H1 (cell line): ENCODE measurements around the gene PIMREG. TPM values are rescaled to one million over a fixed set of nuclear protein-coding genes. Genes with fewer than 3 reads are reported as not detected.

Experiments used
- ASH2L ChIP-seq: fragments of 200-600, 300-600 bp; sonication (generic); IDR thresholded peaks from one replicate; pipeline ENCODE4 v1.7.1; 2017; ENCODE audit warnings: low read length
- ATF3 ChIP-seq: IDR thresholded peaks from 2 replicates; pipeline ENCODE4 v1.6.1; 2011; ENCODE audit warnings: low read depth, mild to moderate bottlenecking, low read length; ENCODE audit not compliant: insufficient read depth
- CTCF ChIP-seq, 3 experiments: IDR thresholded peaks; 1 replicate in 2 of 3; 2 replicates in 1 of 3; pipeline versions ENCODE4 v1.5.1 to v1.6.1; 2011; ENCODE audit warnings: low read length in 3 of 3, mild to moderate bottlenecking in 3 of 3, inconsistent platforms in 2 of 3, low read depth in 1 of 3, moderate library complexity in 1 of 3; ENCODE audit not compliant: insufficient read depth in 1 of 3; ENCODE audit errors: control extremely low read depth in 1 of 3
- FOSL1 ChIP-seq: IDR thresholded peaks from 2 replicates; pipeline ENCODE4 v1.6.1; 2011; ENCODE audit warnings: mild to moderate bottlenecking, low read depth, low read length, moderate library complexity; ENCODE audit not compliant: insufficient read depth
- JUN ChIP-seq: IDR thresholded peaks from 2 replicates; pipeline ENCODE4 v1.6.1; 2011; ENCODE audit warnings: low read depth, mild to moderate bottlenecking, improper control_type of control experiment, low read length
- KDM5A ChIP-seq: fragments of 200-600 bp; IDR thresholded peaks from 2 replicates; pipeline ENCODE4 v1.7.1; 2012; ENCODE audit warnings: mild to moderate bottlenecking, low read length, inconsistent platforms, mixed read lengths
- MAX ChIP-seq: IDR thresholded peaks from 2 replicates; pipeline ENCODE4 v1.6.1; 2012; ENCODE audit warnings: inconsistent platforms
- POLR2AphosphoS5 ChIP-seq: IDR thresholded peaks from 2 replicates; pipeline ENCODE4 v1.6.1; 2011; ENCODE audit warnings: low read depth, low read length
- POU5F1 ChIP-seq: IDR thresholded peaks from 2 replicates; pipeline ENCODE4 v1.6.1; 2011; ENCODE audit warnings: low read depth, mild to moderate bottlenecking, low read length, moderate library complexity
- SAP30 ChIP-seq: fragments of 300-600 bp; sonication (generic); IDR thresholded peaks from 2 replicates; pipeline ENCODE4 v1.7.1; 2012; ENCODE audit warnings: low read length, moderate library complexity, mild to moderate bottlenecking, inconsistent platforms; ENCODE audit not compliant: insufficient read depth, insufficient replicate concordance
- SIN3A ChIP-seq, 2 experiments: IDR thresholded peaks in 1 of 2; conservative IDR thresholded peaks in 1 of 2; 2 replicates each; pipeline ENCODE4 v1.6.1; 2011 to 2012; ENCODE audit warnings: low read length in 2 of 2, improper control_type of control experiment in 1 of 2, low read depth in 1 of 2, mild to moderate bottlenecking in 1 of 2
- TBP ChIP-seq: IDR thresholded peaks from 2 replicates; pipeline ENCODE4 v1.6.1; 2011; ENCODE audit warnings: low read depth, low read length, improper control_type of control experiment
- ZNF274 ChIP-seq: IDR thresholded peaks from 2 replicates; pipeline ENCODE4 v1.7.0; 2012; ENCODE audit warnings: low read length, borderline replicate concordance; ENCODE audit errors: extremely low read depth
- polyA plus RNA-seq, 7 experiments: library from polyadenylated mRNA; depleted of rRNA in 3 of 7; stranded (reverse) in 5 of 7; unstranded in 2 of 7; fragments of >200 nt in 5 of 7; fragments of 200-250 nt in 2 of 7; gene quantifications; 1 replicate in 5 of 7; 2 replicates in 1 of 7; 4 replicates in 1 of 7; pipeline versions ENCODE4 v1.2.1 to v1.2.3, GENCODE V29; 2011 to 2013; ENCODE audit warnings: missing spikeins in 2 of 7, mixed read lengths in 2 of 7
- total RNA-seq: library from RNA; stranded (reverse); fragmentation: NEBNext Ultra II Directional; extraction: Animal tissue kit (Norgen Biotek cat#: 25700); gene quantifications from 2 replicates; pipeline ENCODE4 v1.2.1, GENCODE V29; 2021

The PIMREG gene
- total and polyA plus RNA-seq, 2 of the 8 experiments (the other 6 are each of a cell fraction or from before 2014, with no cell fraction given): 133 to 148 TPM

GRCh38 chr17:6473128-6473767 lies 29.0 kb downstream of the PIMREG start (continued):
- TF ChIP-seq POLR2AphosphoS5: no peak
- TF ChIP-seq FOSL1: no peak
- no peak for TF ChIP-seq ZNF274
- peak in 1 of 2 experiments; percentile 78; a peak in 1 of 4 replicates for TF ChIP-seq SIN3A (conservative IDR thresholded peaks at IDR 0.05 in 1 of 2, IDR thresholded peaks at IDR 0.05 in 1 of 2; ENCODE audit: low read depth in 1 of 2, low read length in 2 of 2)
- no peak for TF ChIP-seq KDM5A
- TF ChIP-seq MAX: 0 out of 2 replicates have a peak, but pooled peaks have one; percentile 19
- TF ChIP-seq ASH2L: no peak
- TF ChIP-seq POU5F1: no peak
- TF ChIP-seq ATF3: no peak
- no peak for TF ChIP-seq JUN
- 0 out of 2 replicates have a peak, but pooled peaks have one; percentile 26 for TF ChIP-seq TBP
- no peak for TF ChIP-seq SAP30
- TF ChIP-seq CTCF (IDR thresholded peaks at IDR 0.05; ENCODE audit: control extremely low read depth in 1 of 3, insufficient read depth in 1 of 3, low read depth in 1 of 3, low read length in 3 of 3): peak; percentile 85 to 99 (median 98)
